HepG2 (cell line): Measurements from ENCODE around the gene SAA4. TPM values are rescaled to one million over a fixed set of nuclear protein-coding genes. Genes with fewer than 3 reads are reported as not detected.

Experiments
- ATAC-seq: fragments of 200-7000 bp; cut with Tn5 transposase; 3 replicates; pipeline ENCODE4 v1.9.1; 2020; ENCODE audit warnings: mild to moderate bottlenecking, moderate library complexity
- BruUV-seq: library from RNA; stranded (reverse); fragments of 400-500 nt; replicated peaks from 2 replicates; lab custom pipeline; 2021; lab: Mats Ljungman, UMichigan
- CTCF ChIA-PET: fragments of 300-600 bp; formaldehyde crosslinking; extraction: SDS; loops from one replicate; lab custom pipeline; 2021; ENCODE audit warnings: low total read pairs, inconsistent platforms, low intra/inter-chr PET ratio; lab: Yijun Ruan, JAX
- POLR2A ChIA-PET: fragments of 350-600 bp; sonication (Branson Sonifier 250); formaldehyde crosslinking; loops from one replicate; lab custom pipeline; 2020; ENCODE audit warnings: antibody characterized with exemption, inconsistent platforms; lab: Yijun Ruan, JAX
- DNase-seq: peaks from one replicate; pipeline ENCODE4 v3.0.0-alpha.2; 2015; ENCODE audit warnings: low spot score
- FAIRE-seq: peaks from 3 replicates; lab custom pipeline; 2011; peaks lifted over from hg19 to GRCh38; lab: Jason Lieb, UNC
- H2AFZ ChIP-seq: one replicate; pipeline ENCODE4 v1.6.1; 2011; ENCODE audit warnings: low read length, inconsistent platforms
- H3K27ac ChIP-seq: fragments of 300-600 bp; 3 replicates; pipeline ENCODE4 v1.8.0; 2011; ENCODE audit warnings: mixed run types, mild to moderate bottlenecking, mixed read lengths, low read length, inconsistent platforms; ENCODE audit not compliant: insufficient read depth; ENCODE audit errors: extremely low read length
- H3K27me3 ChIP-seq, 2 experiments: fragments of 200-600 bp in 1 of 2; 2 replicates in 1 of 2; 3 replicates in 1 of 2; pipeline versions ENCODE4 v1.6.0 to v1.8.0; 2011; ENCODE audit warnings: low read length in 2 of 2, mild to moderate bottlenecking in 2 of 2, moderate library complexity in 2 of 2, inconsistent platforms in 1 of 2; ENCODE audit not compliant: insufficient read depth in 2 of 2, control insufficient read depth in 1 of 2
- H3K36me3 ChIP-seq, 2 experiments: fragments of 200-600 bp in 1 of 2; replicated peaks in 1 of 2; 2 replicates in 1 of 2; 3 replicates in 1 of 2; pipeline versions ENCODE4 v1.5.1 to v1.8.0; 2011; ENCODE audit warnings: low read length in 2 of 2, inconsistent platforms in 1 of 2; ENCODE audit not compliant: insufficient read depth in 2 of 2, control insufficient read depth in 1 of 2
- H3K4me1 ChIP-seq: 2 replicates; pipeline ENCODE4 v1.5.1; 2012; ENCODE audit warnings: low read length, inconsistent platforms; ENCODE audit not compliant: insufficient read depth
- H3K4me2 ChIP-seq: 2 replicates; pipeline ENCODE4 v1.6.0; 2011; ENCODE audit warnings: low read depth, low read length, inconsistent platforms
- H3K4me3 ChIP-seq, 3 experiments: fragments of 200-600 bp in 1 of 3; sonication (generic), shearing (Covaris generic) in 1 of 3; replicated peaks in 1 of 3; 2 replicates each; pipeline ENCODE4 v1.5.1; 2011 to 2016; ENCODE audit warnings: low read length in 3 of 3, inconsistent platforms in 2 of 3, low read depth in 2 of 3, mild to moderate bottlenecking in 2 of 3, control low read depth in 1 of 3, mixed read lengths in 1 of 3; ENCODE audit not compliant: insufficient read depth in 1 of 3
- H3K79me2 ChIP-seq: one replicate; pipeline ENCODE4 v1.6.1; 2011; ENCODE audit warnings: low read length, inconsistent platforms; ENCODE audit not compliant: insufficient read depth
- H3K9ac ChIP-seq: 2 replicates; pipeline ENCODE4 v1.6.0; 2011; ENCODE audit warnings: mild to moderate bottlenecking, low read depth, low read length, inconsistent platforms; ENCODE audit not compliant: insufficient read depth
- H3K9me3 ChIP-seq: 2 replicates; pipeline ENCODE4 v1.5.1; 2012; ENCODE audit warnings: mild to moderate bottlenecking, low read length
- H4K20me1 ChIP-seq: 2 replicates; pipeline ENCODE4 v1.6.0; 2011; ENCODE audit warnings: inconsistent platforms, mild to moderate bottlenecking, low read length, moderate library complexity; ENCODE audit not compliant: insufficient read depth
- ELF1 ChIP-seq: sonication (generic); formaldehyde crosslinking; IDR thresholded peaks from 2 replicates; pipeline ENCODE4 v1.4.0; 2020; ENCODE audit warnings: missing genetic modification reagents
- HIVEP1 ChIP-seq: sonication (generic); formaldehyde crosslinking; IDR thresholded peaks from 2 replicates; pipeline ENCODE4 v1.4.0; 2020; ENCODE audit warnings: mild to moderate bottlenecking, missing genetic modification reagents
- HOXA9 ChIP-seq: sonication (generic); formaldehyde crosslinking; IDR thresholded peaks from 2 replicates; pipeline ENCODE4 v1.8.1; 2022; ENCODE audit warnings: missing genetic modification reagents, mild to moderate bottlenecking, moderate library complexity, borderline replicate concordance
- IRF1 ChIP-seq: sonication (generic); formaldehyde crosslinking; IDR thresholded peaks from 2 replicates; pipeline ENCODE4 v1.4.0; 2020; ENCODE audit warnings: low read depth, mild to moderate bottlenecking, missing genetic modification reagents
- PITX1 ChIP-seq: sonication (generic); formaldehyde crosslinking; IDR thresholded peaks from 2 replicates; pipeline ENCODE4 v1.5.1; 2020; ENCODE audit warnings: mild to moderate bottlenecking, missing genetic modification reagents
- RFX5 ChIP-seq: IDR thresholded peaks from 2 replicates; pipeline ENCODE4 v1.6.1; 2011; ENCODE audit warnings: low read depth, low read length, improper control_type of control experiment
- RNF219 ChIP-seq: sonication (generic); formaldehyde crosslinking; IDR thresholded peaks from 2 replicates; pipeline ENCODE4 v1.5.0; 2020; ENCODE audit warnings: mild to moderate bottlenecking, missing genetic modification reagents
- SALL2 ChIP-seq: sonication (generic); formaldehyde crosslinking; IDR thresholded peaks from 2 replicates; pipeline ENCODE4 v1.8.1; 2023; ENCODE audit warnings: mild to moderate bottlenecking, missing genetic modification reagents, inconsistent platforms
- SNAPC4 ChIP-seq: sonication (generic); formaldehyde crosslinking; IDR thresholded peaks from 2 replicates; pipeline ENCODE4 v1.4.0; 2020; ENCODE audit warnings: mild to moderate bottlenecking, missing genetic modification reagents
- SOX5 ChIP-seq: IDR thresholded peaks from 2 replicates; pipeline ENCODE4 v1.6.1; 2016; ENCODE audit warnings: borderline replicate concordance
- SP140L ChIP-seq: sonication (generic); formaldehyde crosslinking; IDR thresholded peaks from 2 replicates; pipeline ENCODE4 v1.4.0; 2020; ENCODE audit warnings: missing genetic modification reagents, borderline replicate concordance
- SRY ChIP-seq: sonication (generic); formaldehyde crosslinking; IDR thresholded peaks from 2 replicates; pipeline ENCODE4 v1.8.0; 2022; ENCODE audit warnings: mild to moderate bottlenecking, missing genetic modification reagents
- THAP11 ChIP-seq: IDR thresholded peaks from 2 replicates; pipeline ENCODE4 v1.6.1; 2016; ENCODE audit warnings: missing biosample characterization, missing genetic modification reagents
- ZNF276 ChIP-seq: sonication (generic); formaldehyde crosslinking; IDR thresholded peaks from 2 replicates; pipeline ENCODE4 v1.4.0; 2020; ENCODE audit warnings: mild to moderate bottlenecking, low read depth, missing genetic modification reagents
- ZNF737 ChIP-seq: sonication (generic); formaldehyde crosslinking; IDR thresholded peaks from 2 replicates; pipeline ENCODE4 v1.5.0; 2020; ENCODE audit warnings: missing genetic modification reagents, mild to moderate bottlenecking, borderline replicate concordance
- WGBS: methylation state at CpG from one replicate; pipeline ENCODE4 v1.1.6; 2017; ENCODE audit warnings: low lambda C conversion rate; 5-methylcytosine and 5-hydroxymethylcytosine counted together
- in situ Hi-C: cut with HindIII; loops from 2 replicates; pipeline ENCODE4 v1.10.0; 2017; ENCODE audit warnings: low pct_unique_long_range_greater_than_20kb; ENCODE audit not compliant: extremely low pct_ligation_motif_present
- intact Hi-C: fragments of 100-400 bp; cut with micrococcal nuclease; formaldehyde crosslinking; loops from one replicate; pipeline ENCODE4 v1.10.0; 2022; ENCODE audit not compliant: unreplicated experiment
- polyA plus RNA-seq, 8 experiments: library from polyadenylated mRNA; depleted of rRNA in 3 of 8; stranded (reverse) in 7 of 8; unstranded in 1 of 8; fragments of >200 nt; fragmentation: Illumina TruSeq in 4 of 8; extraction: Trizol in 4 of 8; gene quantifications; 2 replicates each; pipeline versions ENCODE4 v1.2.1 to v1.2.3, GENCODE V29; 2011 to 2016; ENCODE audit warnings: low read depth in 4 of 8, missing spikeins in 1 of 8, mixed read lengths in 1 of 8; ENCODE audit not compliant: insufficient read depth in 1 of 8
- total RNA-seq, 5 experiments: library from RNA; depleted of rRNA; stranded (reverse); fragments of >200 nt; fragmentation: Illumina TruSeq; extraction: Trizol; gene quantifications; 2 replicates each; pipeline ENCODE4 v1.2.3, GENCODE V29; 2016; ENCODE audit warnings: low read depth in 1 of 5

The SAA4 gene
- total and polyA plus RNA-seq, 2 of the 13 experiments (the other 11 are each of a cell fraction or from before 2014, with no cell fraction given) = 53.4 to 253 TPM

- no peak overlapping the region for H3K27ac ChIP-seq
- no peak for FAIRE-seq
- intact Hi-C loops = no loop called here
- peaks cover 0 to 6% of the 10 kb centered on the region in 2 experiments; a peak in 2 of 5 replicates for H3K27me3 ChIP-seq
- H3K4me2 ChIP-seq = no peak overlapping the region
- no peak for DNase-seq
- BruUV-seq = no TSS peak
- H2AFZ ChIP-seq = no peak overlapping the region
- ATAC-seq = no peak
- H3K4me3 ChIP-seq = no peak overlapping the region
- H3K9ac ChIP-seq = no peak overlapping the region
- H4K20me1 ChIP-seq = no peaks in the 10 kb centered on the region
- POLR2A ChIA-PET = no interaction called here
- no peaks in the 10 kb centered on the region for H3K9me3 ChIP-seq
- in situ Hi-C loops = no loop called here
- CTCF ChIA-PET = no interaction called here
- peaks cover 2% of the 10 kb centered on the region for H3K4me1 ChIP-seq
- H3K79me2 ChIP-seq = no peaks in the 10 kb centered on the region
- WGBS = 84% methylated on average over 6 of the region's 11 CpGs
- no peaks in the 10 kb centered on the region for H3K36me3 ChIP-seq
- TF ChIP-seq SNAPC4 (CRISPR knock-in tag) = no peak
- TF ChIP-seq THAP11 (CRISPR knock-in tag) = no peak
- TF ChIP-seq HOXA9 (CRISPR knock-in tag) = no peak
- no peak for TF ChIP-seq SALL2 (CRISPR knock-in tag)
- TF ChIP-seq ZNF276 (CRISPR knock-in tag) = no peak
- TF ChIP-seq ELF1 = no peak
- TF ChIP-seq IRF1 (CRISPR knock-in tag) = no peak
- no peak for TF ChIP-seq PITX1
- no peak for TF ChIP-seq SRY
- TF ChIP-seq HIVEP1 (CRISPR knock-in tag) = no peak
- TF ChIP-seq ZNF737 (CRISPR knock-in tag) = no peak
- no peak for TF ChIP-seq SP140L
- no peak for TF ChIP-seq RFX5
- no peak for TF ChIP-seq RNF219
- no peak for TF ChIP-seq SOX5 (CRISPR knock-in tag)
Observed at GRCh38 chr11:18253778-18254338, 17.3 kb upstream of the SAA4 start.
